K562 (cell line): ENCODE data around the gene CD4. TPM values are rescaled to one million over a fixed set of nuclear protein-coding genes. Genes with fewer than 3 reads are reported as not detected.
A peak's percentile ranks its signal among the peaks of the same experiment; 100 is the strongest.

Experiments used
- BHLHE40 ChIP-seq: IDR thresholded peaks from 2 replicates; pipeline ENCODE4 v1.6.1; 2011; ENCODE audit warnings: low read length, improper control_type of control experiment
- CLOCK ChIP-seq: fragments of 250-450 bp; sonication (Bioruptor Pico); IDR thresholded peaks from 2 replicates; pipeline ENCODE4 v1.4.0; 2020; ENCODE audit warnings: mild to moderate bottlenecking, moderate library complexity, borderline replicate concordance
- HINFP ChIP-seq: fragments of 450-650 bp; conservative IDR thresholded peaks from 2 replicates; pipeline ENCODE4 v1.6.1; 2016; ENCODE audit warnings: missing genetic modification characterization, low read depth, mild to moderate bottlenecking, control low read depth, missing compliant biosample characterization
- IRF2 ChIP-seq: sonication (generic); formaldehyde crosslinking; IDR thresholded peaks from 2 replicates; pipeline ENCODE4 v1.8.1; 2022; ENCODE audit warnings: mild to moderate bottlenecking, missing genetic modification reagents
- KDM2B ChIP-seq: fragments of 250-450 bp; sonication (Bioruptor Pico); IDR thresholded peaks from 2 replicates; pipeline ENCODE4 v1.8.0; 2021; ENCODE audit warnings: mild to moderate bottlenecking, moderate library complexity
- KDM4B ChIP-seq, 2 experiments: fragments of 450-650 bp in 1 of 2; sonication (generic) in 1 of 2; IDR thresholded peaks; 2 replicates each; pipeline ENCODE4 v1.6.1; 2016 to 2017; ENCODE audit warnings: borderline replicate concordance in 2 of 2, antibody characterized with exemption in 1 of 2, low read depth in 1 of 2, mild to moderate bottlenecking in 1 of 2
- NELFE ChIP-seq: IDR thresholded peaks from 2 replicates; pipeline ENCODE4 v1.6.1; 2011; ENCODE audit warnings: mild to moderate bottlenecking; ENCODE audit not compliant: insufficient read depth, insufficient read length
- NFATC3 ChIP-seq: fragments of 450-650 bp; IDR thresholded peaks from 2 replicates; pipeline ENCODE4 v1.6.1; 2017; ENCODE audit warnings: mild to moderate bottlenecking
- SNRNP70 ChIP-seq: fragments of 200-400 bp; formaldehyde crosslinking; optimal IDR thresholded peaks from 2 replicates; pipeline ENCODE3; 2017; ENCODE audit warnings: low read depth, low read length
- ZBTB26 ChIP-seq: fragments of 450-650 bp; formaldehyde crosslinking; IDR thresholded peaks from 2 replicates; pipeline ENCODE4 v1.4.0; 2022; ENCODE audit warnings: missing genetic modification characterization
- polyA plus RNA-seq, 8 experiments: library from polyadenylated mRNA; depleted of rRNA in 4 of 8; stranded (reverse) in 5 of 8; unstranded in 3 of 8; fragments of >200 nt; fragmentation: Nextera tagmentation in 2 of 8; fragmentation: Illumina TruSeq in 1 of 8; extraction: Ambion mirVana in 2 of 8; extraction: Trizol in 1 of 8; gene quantifications; 2 replicates each; pipeline versions ENCODE4 v1.2.1 to v1.2.3, GENCODE V29; 2011 to 2014; ENCODE audit warnings: inconsistent platforms in 1 of 8, missing spikeins in 1 of 8
- total RNA-seq, 7 experiments: library from RNA; depleted of rRNA in 6 of 7; stranded (reverse); fragments of >200 nt in 6 of 7; fragmentation: Illumina TruSeq in 2 of 7; extraction: Trizol in 2 of 7; gene quantifications; 2 replicates each; pipeline versions ENCODE4 v1.2.1 to v1.2.3, GENCODE V29; 2011 to 2021; ENCODE audit warnings: low replicate concordance in 1 of 7
- TF ChIP-seq, protein P1 (sequence below): fragments of 250-450 bp; sonication (Bioruptor Pico); IDR thresholded peaks from 2 replicates; pipeline ENCODE4 v1.8.0; 2021; ENCODE audit warnings: borderline replicate concordance, mild to moderate bottlenecking, moderate library complexity; ENCODE audit not compliant: poor library complexity, severe bottlenecking
- TF ChIP-seq, protein P2 (sequence below), 2 experiments: fragments of 450-650 bp; formaldehyde crosslinking in 1 of 2; IDR thresholded peaks; 2 replicates each; pipeline versions ENCODE4 v1.4.0 to v1.6.1; 2014 to 2020; ENCODE audit warnings: mild to moderate bottlenecking in 2 of 2, borderline replicate concordance in 1 of 2, low read depth in 1 of 2

Gene CD4
- total and polyA plus RNA-seq, 9 of the 15 experiments (the other 6 are each of a cell fraction or from before 2014, with no cell fraction given): 0.06 to 0.27 (median 0.09) TPM; not detected in 5

DNA sequence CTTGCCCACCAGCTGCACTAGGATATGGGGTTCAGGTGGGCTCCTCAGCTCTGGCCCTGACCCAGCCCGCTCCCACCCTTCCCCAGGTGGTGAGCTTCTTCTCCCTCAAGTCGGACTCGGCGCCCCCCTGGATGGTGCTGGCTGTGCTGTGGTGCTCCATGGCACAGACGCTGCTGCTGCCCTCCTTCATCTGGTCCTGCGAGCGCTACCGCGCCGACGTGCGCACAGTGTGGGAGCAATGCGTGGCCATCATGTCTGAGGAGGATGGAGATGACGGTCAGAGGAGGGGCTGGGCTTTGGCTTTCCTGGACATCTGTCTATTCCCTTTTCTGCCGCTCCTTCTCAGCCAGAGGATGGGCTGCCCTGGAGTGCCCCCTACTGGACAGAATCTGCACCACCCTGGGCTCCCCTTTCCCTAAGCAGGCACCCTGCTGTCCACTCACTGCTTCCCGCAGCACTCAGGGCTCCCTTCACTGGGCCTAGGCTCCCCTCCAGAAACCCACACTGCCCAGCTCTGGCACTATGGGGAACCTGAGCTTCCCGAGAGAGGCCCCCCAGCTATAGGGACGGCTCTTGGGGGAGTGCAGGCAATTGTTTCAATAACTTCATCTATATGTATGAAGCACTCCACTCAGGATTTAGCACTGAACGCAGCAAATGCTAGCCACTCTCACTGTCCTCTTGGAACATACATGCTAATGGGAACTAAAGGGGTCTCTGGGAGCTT is 36.2 kb downstream of the CD4 start (continued):
- TF ChIP-seq HINFP (tag): no peak
- TF ChIP-seq, protein P1, sequence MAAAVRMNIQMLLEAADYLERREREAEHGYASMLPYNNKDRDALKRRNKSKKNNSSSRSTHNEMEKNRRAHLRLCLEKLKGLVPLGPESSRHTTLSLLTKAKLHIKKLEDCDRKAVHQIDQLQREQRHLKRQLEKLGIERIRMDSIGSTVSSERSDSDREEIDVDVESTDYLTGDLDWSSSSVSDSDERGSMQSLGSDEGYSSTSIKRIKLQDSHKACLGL (CRISPR knock-in tag): no peak
- TF ChIP-seq KDM4B (IDR thresholded peaks at IDR 0.05; ENCODE audit: borderline replicate concordance in 2 of 2, low read depth in 1 of 2): no peak
- TF ChIP-seq BHLHE40: no peak
- TF ChIP-seq CLOCK (CRISPR knock-in tag): no peak
- no peak for TF ChIP-seq KDM2B (CRISPR knock-in tag)
- no peak for TF ChIP-seq IRF2 (CRISPR knock-in tag)
- TF ChIP-seq NFATC3: no peak
- no peak for TF ChIP-seq SNRNP70
- TF ChIP-seq, protein P2, sequence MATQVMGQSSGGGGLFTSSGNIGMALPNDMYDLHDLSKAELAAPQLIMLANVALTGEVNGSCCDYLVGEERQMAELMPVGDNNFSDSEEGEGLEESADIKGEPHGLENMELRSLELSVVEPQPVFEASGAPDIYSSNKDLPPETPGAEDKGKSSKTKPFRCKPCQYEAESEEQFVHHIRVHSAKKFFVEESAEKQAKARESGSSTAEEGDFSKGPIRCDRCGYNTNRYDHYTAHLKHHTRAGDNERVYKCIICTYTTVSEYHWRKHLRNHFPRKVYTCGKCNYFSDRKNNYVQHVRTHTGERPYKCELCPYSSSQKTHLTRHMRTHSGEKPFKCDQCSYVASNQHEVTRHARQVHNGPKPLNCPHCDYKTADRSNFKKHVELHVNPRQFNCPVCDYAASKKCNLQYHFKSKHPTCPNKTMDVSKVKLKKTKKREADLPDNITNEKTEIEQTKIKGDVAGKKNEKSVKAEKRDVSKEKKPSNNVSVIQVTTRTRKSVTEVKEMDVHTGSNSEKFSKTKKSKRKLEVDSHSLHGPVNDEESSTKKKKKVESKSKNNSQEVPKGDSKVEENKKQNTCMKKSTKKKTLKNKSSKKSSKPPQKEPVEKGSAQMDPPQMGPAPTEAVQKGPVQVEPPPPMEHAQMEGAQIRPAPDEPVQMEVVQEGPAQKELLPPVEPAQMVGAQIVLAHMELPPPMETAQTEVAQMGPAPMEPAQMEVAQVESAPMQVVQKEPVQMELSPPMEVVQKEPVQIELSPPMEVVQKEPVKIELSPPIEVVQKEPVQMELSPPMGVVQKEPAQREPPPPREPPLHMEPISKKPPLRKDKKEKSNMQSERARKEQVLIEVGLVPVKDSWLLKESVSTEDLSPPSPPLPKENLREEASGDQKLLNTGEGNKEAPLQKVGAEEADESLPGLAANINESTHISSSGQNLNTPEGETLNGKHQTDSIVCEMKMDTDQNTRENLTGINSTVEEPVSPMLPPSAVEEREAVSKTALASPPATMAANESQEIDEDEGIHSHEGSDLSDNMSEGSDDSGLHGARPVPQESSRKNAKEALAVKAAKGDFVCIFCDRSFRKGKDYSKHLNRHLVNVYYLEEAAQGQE (IDR thresholded peaks at IDR 0.05; ENCODE audit: borderline replicate concordance): peak; percentile 74
- TF ChIP-seq, protein P2 (CRISPR knock-in tag; IDR thresholded peaks at IDR 0.05; ENCODE audit: low read depth): no peak
- no peak for TF ChIP-seq ZBTB26 (CRISPR knock-in tag)
- no peak for TF ChIP-seq NELFE
